ENCODE measurements around the gene NUDT4.
"Not testable (repeated sequence)": the region's sequence is repeated elsewhere in the genome, so short reads cannot be mapped to it uniquely, and the experiment has no call there.

NUDT4 gene

DNA sequence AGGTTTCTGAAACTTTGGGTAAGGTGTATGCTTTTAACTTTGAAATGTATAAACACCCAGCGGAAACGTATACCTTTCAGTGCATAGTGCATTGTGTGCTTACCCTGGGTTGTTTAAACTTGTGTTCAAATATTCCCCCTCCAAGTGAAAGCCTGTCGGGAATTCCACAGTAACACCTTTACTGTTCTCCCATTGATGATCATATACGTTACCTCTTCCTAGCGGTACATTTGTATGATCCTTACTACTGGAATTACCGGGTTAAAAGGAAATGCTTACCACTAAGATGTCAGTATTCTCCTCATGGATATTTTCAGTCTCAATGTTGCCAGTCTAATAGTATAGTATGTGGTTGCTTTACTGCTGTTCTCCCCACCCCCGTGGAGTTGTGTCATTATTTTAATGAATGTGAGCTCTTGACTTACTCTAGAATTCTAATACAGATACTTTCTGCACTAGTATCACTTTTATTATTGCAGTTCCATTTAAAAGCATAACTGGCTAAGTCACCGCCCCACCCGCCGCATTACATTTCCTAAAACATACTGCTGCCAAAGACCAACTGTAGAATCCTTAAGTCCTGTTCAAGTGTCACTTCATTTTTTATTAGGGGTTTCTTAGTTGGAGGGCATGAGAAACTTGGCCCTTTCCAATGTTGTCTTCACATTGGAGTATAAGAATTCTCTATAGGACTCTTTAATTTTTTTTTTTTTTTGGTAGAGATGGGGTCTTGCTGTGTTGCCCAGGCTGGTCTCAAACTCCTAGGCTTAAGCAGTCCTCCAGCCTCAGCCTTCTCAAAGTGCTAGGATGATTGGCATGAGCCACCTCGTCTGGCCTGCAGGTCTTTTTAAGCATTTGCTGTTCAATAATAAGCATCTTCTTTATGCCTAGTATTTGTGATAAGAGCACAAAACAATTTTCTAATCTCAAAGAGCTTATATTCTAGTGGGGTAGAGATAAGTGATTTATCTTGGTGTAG is 24.9 kb downstream of the NUDT4 start:
- no peak for FAIRE-seq

DNA sequence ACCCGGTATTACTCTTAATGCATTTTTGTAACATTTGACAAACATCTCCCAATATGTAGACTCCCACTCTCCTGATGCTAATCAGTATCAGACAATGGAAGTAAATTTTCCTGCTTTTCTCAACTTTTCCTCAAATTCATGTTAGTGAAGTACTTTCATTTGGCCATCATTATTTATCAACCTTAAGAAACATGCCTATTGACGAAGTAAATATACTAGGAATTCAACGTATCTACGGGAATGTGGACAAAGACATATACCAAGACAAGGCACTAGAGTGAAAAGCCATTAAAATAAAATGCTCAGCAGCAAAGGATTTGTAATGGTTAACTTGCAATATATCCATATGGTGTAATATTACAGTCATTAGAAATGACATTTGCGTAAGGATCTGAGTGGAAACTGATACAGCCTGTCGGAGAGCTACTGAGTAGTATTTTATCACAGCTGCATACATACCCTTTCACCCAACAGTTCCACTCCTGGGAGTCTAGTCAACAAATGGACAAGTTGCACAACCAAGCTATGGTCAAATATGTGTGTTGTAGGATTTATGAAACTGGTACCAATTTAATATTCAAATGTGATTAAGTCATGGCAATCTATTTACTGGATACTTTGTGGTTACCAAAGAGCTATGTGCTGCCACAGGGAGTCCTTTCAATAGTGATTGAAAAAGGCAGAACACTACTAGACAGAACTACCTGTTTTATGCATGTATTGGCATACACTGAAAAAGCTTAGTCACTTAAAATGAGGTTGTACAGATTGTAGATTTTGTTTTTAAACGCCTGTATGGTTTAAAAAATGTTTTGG is 26.5 kb downstream of the NUDT4 start:
- no peak for FAIRE-seq

DNA sequence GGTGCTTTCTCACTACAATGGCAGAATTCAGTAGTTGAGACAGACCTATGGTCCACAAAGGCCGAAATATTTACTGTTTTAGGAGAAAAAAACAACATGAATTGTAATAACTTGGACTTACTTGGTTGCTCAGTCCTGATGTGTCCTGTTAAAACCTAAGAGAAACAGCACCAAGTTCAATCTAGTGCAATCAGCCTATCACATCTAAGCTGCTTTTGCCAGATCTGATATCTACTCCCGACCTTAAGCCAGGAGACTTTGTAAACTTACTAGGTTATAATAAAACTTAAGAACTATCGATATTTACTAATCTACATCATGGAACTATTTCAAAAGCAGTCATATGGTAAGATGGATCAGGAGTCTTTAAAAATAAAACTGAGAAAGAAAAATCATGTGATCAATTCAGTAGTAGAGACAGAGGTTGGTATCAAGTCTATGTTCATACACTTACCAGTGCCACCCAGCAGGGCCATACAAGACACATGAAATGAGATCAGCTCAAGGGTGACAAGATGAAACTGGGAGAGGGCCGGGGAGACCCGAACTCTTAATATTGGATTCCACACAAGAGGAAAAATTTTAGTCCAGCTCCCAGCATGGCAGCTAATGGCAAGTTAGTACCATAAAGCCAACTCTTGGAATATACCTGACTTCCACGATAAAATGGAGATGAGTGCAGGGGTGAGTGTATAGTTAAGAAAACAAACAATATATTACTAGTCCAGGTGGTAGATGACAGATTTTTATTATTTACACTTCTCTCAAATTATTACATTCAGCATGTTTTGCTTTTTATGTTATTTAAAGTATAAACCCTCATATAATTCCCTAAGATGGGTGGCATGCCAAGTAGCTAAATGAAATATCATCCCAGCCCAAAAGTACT is 27.5 kb downstream of the NUDT4 start:
- FAIRE-seq: no peak

DNA sequence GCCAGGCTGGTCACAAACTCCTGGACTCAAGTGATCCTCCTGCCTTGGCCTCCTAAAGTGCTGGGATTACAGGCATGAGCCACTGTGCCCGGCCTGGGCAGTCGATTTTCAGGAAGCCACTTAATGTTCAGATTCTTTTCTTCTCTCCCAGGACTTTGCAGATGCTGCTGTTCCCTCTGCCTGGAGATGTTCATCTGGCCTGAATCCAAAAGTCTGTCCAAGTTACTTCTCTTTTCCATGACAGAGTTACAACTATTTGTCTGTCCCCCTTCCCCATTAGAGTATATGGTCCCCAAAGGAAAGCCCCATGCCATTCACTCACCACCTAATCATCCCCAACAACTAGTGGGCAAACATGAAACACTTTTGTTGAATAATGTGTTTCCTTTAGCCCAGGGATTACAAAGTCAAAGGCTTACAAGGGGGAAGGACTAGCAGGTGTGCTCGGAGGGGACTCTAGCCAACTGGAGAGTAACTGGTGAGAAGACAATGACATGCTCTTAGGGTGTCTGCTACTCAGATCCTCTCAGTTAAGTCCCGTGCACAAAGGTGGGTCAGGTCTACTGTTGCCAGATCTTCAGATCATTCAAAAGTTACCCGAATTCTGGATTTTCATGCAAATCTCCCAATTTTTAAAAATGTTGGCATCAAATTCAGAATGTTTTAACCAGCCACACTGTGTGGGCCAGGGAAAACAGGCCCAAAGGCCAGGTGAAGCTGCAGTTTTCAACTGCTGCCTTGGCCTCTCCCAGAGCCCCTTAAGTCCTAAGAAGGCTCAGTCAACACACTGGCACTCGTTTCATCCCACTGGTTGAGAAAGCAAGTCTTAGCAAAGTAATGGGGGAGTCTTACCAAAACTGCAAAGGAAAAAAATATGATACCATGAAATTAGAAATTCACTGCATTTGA is 29.6 kb downstream of the NUDT4 start:
- no peak for FAIRE-seq

DNA sequence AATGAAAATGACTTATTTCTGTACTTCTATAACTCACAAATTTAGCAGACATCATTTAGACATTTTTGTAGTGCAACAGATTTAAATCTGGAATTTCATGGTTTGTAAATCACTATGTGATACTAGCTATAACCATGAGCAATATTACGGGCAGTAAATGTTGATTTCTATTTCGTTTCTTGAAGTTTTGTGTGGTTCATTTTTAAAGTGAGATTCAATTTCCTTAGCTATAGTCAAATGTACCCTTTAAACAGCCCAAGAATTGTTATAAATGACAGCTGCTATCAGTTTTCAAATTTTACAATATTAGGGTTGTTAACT is 30.2 kb downstream of the NUDT4 start:
- FAIRE-seq: no peak

DNA sequence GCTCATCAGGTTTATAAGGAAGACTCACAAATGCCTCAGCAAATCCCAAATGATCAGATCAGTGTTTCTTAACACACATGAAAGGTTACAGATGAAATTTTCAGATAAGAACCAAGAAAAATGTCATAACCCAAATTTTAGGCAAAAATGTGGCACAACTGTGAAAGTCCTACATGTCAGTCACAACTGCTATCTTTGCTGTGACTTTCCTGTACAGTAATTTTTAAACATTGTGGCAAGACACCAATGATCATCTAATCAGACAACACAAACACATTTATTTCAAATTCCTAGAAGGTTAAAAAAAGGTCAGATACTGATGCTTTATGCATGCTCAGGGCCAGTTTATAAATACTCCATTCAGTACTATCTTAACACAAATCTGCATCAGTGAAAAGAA is 31.1 kb downstream of the NUDT4 start:
- no peak for FAIRE-seq

DNA sequence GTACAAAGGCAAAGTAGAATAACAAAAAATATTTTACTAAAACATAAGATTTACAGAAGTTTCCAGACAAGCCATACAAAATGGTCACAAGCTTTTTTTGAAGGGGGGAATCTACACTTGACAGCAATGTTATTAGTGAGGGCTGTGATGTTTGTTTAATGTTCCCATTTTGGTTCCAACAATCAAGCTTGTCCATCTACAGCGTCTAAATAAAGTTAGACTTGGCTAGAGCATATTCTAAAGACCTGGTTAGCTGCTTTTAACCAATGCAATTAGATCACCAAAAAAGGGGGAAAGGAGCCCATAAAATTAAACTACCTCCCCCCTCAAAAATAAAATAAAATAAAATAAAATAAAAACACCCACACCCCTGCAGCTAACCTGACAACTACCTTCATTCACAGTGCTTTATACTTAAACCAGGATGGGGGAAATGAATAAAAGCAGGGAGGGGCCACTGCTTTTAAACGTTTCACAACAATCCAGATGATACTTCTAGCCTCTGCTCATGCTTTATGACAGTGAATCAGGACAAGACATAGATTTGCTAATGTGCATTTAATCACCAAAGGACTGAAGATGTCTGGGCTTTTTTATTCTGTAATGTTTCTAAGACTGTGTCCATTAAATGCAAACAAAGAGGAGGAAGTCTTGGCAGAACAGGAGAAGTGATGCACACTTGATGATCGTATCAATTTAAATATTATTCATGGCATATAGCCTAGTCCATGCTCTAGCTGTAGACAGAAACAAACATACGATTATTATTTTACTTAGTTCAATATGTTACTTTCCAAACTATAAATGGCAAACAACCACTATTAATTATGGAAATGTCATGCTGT is 31.8 kb downstream of the NUDT4 start:
- FAIRE-seq: not testable (repeated sequence)

DNA sequence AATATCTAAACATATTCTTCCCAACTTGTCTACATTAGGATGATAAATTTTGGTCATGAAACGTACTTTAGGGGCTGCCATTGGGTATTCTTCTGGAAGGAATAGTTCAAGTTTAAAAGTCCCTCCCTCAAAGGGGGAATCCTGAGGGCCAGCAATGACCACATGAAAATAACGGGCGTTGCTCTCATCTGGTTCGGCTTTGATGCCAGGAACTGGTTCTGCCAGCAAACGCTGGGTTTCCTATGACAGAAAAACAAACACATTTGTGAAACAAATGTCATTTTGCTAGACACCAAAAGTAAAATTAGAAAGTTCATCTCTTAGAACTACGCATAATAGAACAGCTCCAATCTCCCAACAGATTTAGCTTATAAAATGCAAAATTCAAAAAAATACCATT is 33.3 kb downstream of the NUDT4 start:
- peak; percentile 72 for FAIRE-seq

DNA sequence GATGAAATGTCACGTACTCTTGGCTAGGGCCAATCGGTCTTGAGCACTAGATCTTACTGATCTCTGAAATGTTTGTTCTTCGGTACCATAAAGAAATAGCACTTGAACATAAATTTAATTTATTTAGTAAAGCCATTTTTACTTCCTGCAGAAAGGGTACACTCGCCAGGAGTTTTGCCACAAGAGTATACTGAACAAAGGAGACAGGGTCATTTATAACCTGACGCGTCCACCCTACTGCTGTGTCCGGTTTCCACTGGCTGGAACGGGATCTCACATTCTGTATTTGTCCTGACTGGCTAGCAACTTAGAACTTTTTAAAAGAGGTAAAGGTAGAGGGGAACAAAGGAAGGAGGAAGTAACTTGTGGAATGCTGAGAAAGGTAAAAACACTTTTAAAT is 34.7 kb downstream of the NUDT4 start:
- FAIRE-seq: not testable (repeated sequence)

DNA sequence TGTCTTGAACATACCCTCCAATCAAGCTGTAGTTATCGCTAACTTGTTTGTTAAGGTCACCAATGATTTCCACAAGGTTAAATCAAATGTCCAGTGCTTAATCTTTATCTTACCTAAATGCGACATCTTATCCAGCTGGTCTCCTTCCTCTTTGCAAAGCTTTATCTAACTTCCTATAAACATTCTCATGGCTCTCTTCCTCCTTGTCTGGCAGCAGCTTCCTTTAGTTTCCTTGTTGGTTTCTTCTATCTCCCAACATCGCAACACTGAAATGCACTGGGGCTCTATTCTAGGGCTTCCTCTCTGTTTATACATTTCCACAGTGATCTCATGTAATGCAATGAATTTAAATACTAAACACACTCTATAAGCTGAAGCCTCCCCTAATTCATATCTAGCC is 35.3 kb downstream of the NUDT4 start:
- no peak for FAIRE-seq

DNA sequence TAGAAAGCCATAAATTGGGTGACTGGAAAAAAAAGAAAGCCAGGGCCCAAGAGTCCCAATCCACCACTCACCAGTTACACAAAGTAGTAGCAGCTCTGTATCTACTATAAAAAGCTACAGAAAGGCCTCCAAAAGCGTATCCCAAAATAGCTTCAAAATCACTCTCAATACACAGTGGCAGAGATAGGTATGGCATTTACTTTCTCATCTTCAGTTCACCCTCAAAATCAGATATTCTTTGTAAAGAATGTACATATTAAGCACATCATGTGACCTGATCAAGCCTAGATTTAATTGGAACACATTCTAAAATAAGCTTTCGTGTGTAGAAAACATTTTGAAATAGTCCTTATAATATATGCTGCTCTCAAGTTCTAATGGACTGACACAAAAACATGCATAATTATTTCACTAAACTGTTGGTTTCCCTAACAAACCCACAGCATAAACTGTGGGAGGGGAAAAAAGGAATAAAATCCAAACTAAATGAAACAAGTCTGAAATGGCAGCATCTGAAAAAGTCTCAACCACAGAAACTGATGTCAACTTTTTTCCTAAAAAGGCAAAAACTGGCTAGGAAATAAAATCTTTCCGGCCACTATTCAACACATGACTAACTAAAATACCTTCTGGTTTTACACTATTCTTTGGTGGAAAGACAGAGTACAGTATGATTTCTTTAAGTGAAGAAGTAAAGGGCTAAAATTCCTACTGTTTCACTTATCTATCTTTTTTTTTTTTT is 38.2 kb downstream of the NUDT4 start:
- FAIRE-seq: no peak

DNA sequence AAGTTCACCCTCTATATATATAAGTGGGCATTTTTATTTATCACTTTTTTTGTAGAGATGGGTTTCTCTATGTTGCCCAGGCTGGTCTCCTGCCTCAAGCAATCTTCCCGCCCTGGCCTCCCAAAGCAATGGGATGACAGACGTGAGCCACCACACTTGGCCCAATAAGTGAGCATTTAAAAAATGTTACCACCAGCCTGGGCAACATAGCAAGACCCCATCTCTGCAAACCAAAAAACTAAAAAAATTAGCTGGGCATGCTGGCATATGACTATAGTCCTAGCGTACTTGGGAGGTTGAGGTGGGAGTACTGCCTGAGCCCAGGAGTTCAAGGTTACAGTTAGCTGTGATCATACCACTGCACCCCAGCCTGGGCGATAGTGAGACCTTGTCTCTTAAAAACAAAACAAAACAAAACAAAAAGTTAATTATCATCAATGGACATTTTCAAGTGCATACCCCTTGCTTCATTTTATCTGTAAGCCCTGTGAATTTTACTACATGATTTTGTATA is 40.3 kb downstream of the NUDT4 start:
- FAIRE-seq: no peak

DNA sequence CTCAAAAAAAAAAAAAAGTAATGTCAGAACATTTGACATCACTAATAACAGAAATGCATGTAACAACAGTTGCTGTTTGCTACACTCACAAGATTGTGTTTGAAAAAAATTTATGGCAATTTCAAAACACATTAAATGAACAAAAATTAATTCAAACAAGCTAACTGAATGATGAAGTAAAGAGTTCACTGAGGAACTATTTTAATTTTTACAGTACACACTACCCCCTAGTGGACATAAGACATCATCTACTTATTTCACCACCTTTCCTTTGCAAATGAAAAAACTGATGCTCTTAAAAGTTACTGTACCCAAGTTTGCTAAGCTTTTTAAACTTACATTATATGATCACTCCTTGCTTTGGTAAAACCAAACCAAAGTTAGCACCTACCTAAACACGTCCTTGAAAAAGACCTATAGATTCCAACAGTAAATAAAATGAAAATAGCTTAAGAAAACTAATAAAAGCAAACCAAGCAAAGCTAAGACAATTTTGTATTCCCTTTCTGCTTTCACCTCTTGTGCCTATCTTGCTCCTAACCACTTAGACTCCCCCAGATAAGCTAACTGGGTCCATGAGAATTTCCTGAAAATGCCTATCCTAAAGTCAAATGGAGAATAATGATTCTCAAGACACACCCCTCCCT is 41.8 kb downstream of the NUDT4 start:
- peak; percentile 77 for FAIRE-seq

DNA sequence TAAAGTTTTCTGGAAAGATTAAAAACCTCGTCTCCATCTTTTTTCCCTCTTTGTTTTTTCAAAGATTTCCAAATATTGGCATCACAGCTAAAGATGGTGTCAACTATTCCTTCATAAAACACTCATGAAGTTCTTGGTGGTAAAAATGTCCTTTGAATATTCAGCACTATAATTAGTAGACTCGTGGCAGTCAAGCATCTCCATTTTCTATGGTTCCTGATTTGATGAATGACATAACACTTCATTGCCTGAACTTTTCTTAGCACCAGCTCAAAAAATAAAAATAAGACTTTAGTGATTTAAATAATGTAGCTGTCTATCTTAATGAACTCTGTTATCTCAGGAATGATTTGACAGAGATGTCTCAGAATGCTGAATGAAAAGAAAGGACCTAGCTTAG is 44.3 kb downstream of the NUDT4 start:
- no peak for FAIRE-seq

DNA sequence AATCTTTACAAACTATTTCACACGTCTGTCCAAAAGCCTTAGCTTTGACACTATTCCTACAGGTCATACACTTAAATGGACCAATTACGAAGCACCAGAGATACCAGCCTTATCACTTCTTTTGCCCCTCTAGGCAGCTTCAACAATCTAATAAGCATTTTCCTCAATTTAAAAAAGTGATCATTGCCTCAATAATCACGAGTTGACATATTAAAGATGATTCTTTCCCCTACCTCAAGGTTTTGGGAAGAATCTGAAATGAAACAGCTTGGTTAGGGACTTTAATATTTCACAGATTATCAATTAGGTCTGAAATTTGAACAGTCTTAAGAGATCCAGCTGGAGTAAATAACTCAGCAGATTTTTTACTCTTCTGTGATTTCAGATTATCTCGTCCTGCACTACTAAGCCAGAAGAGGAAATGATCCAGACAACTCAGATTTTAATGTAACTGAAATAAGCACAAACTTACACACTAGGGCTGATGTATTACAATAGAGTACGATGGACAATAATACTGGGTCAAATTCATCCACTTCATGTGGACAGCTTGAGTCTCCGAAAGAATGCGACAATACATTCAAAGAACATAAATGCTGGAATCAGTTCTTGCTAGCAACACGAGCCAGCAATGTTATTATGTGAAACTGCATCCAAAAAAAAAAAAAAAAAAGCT is 48.1 kb downstream of the NUDT4 start:
- FAIRE-seq: no peak

DNA sequence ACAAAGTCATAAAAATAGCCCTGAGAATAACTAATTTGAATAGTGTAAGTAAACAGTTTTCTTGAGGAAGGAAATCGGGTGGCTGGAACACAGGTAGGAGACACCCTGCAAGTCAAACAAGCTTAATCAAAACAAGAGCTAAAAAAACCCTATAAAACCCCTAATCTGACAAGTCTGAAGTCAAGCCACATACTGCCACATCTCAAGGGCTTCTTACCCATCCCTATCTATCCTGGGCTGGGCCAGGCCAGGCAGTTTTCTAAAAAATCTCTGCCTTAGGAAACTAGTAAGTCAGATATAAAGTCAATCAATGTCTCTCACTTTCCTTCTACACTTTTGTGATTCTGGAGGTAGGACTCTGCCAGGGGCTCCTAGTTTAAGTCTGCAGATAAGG is 48.7 kb downstream of the NUDT4 start:
- FAIRE-seq: no peak

DNA sequence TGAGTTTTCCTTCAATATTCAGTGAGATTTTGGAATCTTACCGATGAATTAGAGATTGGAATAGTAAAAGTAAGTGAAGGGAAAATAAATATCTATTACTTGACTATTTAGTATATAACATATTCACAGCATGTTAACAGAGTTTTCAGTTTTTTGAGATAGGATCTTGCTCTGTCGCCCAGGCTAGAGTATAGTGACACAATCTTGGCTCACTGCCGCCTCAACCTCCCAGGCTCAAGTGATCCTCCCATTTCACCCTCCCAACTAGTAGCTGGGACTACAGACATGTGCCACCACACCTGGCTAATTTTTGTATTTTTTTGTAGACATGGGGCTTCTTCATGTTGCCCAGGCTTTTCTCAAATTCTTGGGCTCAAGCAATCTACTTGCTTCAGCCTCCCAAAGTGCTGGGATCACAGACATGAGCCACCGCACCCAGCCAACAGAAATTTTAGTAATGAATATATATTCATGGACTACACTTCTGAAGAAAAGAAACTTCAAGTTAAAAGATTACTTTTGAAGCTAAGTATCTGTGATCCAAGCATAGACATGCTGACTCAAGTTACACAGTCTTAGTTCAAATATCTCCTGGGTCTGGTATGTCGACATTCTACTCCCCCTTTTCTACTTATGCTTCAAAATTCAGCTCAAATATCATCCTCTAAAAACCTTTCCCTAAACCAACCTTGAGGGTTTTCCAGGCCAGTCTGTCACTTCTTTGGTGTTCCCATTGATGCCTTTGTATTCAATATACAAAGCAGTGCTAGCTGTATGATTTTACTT is 50.2 kb downstream of the NUDT4 start:
- FAIRE-seq: no peak

DNA sequence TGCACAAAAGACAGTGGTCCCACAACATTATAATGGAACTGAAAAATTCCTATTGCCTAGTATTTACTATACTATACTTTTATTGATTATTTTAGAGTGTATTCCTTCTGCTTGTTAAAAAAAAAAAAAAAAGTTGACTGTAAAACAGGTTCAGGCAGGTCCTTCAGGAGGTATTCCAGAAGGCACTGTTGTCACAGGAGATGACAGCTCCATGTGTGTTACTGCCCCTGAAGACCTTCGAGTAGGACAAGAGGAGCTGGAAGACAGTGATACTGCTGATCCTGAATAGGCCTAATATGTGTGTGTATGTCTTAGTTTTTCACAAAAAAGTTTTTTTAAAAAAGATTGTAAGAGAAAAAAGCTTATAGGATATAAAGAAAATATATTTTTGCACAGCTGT is 51.7 kb downstream of the NUDT4 start:
- no peak for FAIRE-seq
